WTC11 (cell line): ENCODE results near the gene SMIM22. TPM values are rescaled to one million over a fixed set of nuclear protein-coding genes. Genes with fewer than 3 reads are reported as not detected.

ENCODE experiments used
- ATAC-seq: fragments of 200-7000 bp; cut with Tn5 transposase; 2 replicates; pipeline ENCODE4 v1.10.0; 2021; ENCODE audit warnings: mild to moderate bottlenecking, moderate library complexity
- CTCF ChIA-PET: fragments of 300-600 bp; sonication (Branson Sonifier 250); formaldehyde crosslinking; loops from one replicate; lab custom pipeline; 2021; ENCODE audit warnings: antibody characterized with exemption; lab: Charles Lee
- POLR2A ChIA-PET: fragments of 350-600 bp; sonication (Branson Sonifier 250); formaldehyde crosslinking; loops from one replicate; lab custom pipeline; 2021; ENCODE audit warnings: antibody characterized with exemption; lab: Charles Lee
- DNase-seq: peaks from one replicate; pipeline ENCODE4 v3.0.0; 2021; ENCODE audit warnings: low spot score
- H3K27ac Mint-ChIP-seq: 2 replicates; pipeline ENCODE4 v1.8.0; 2021; ENCODE audit warnings: mixed read lengths
- H3K27me3 Mint-ChIP-seq: 2 replicates; pipeline ENCODE4 v1.8.0; 2021; ENCODE audit warnings: low read depth, mild to moderate bottlenecking, moderate library complexity, mixed read lengths
- H3K36me3 Mint-ChIP-seq: 2 replicates; pipeline ENCODE4 v1.8.0; 2021; ENCODE audit warnings: mixed read lengths
- H3K4me1 Mint-ChIP-seq: 2 replicates; pipeline ENCODE4 v1.8.0; 2022; ENCODE audit warnings: mixed read lengths
- H3K4me3 Mint-ChIP-seq: 2 replicates; pipeline ENCODE4 v1.8.0; 2021; ENCODE audit warnings: mild to moderate bottlenecking, moderate library complexity, mixed read lengths
- H3K9me3 Mint-ChIP-seq: 2 replicates; pipeline ENCODE4 v1.8.0; 2021; ENCODE audit warnings: mixed read lengths
- CREB1 ChIP-seq: sonication (generic); formaldehyde crosslinking; IDR thresholded peaks from 2 replicates; pipeline ENCODE4 v1.8.0; 2023; ENCODE audit warnings: mild to moderate bottlenecking, missing genetic modification reagents
- ELF4 ChIP-seq: sonication (generic); formaldehyde crosslinking; IDR thresholded peaks from 2 replicates; pipeline ENCODE4 v1.8.1; 2022; ENCODE audit warnings: low read depth, mild to moderate bottlenecking, moderate library complexity, missing genetic modification reagents
- ESRRA ChIP-seq: sonication (generic); formaldehyde crosslinking; IDR thresholded peaks from 2 replicates; pipeline ENCODE4 v1.8.1; 2022; ENCODE audit warnings: mild to moderate bottlenecking, missing genetic modification reagents, borderline replicate concordance
- FOXK1 ChIP-seq: sonication (generic); formaldehyde crosslinking; IDR thresholded peaks from 2 replicates; pipeline ENCODE4 v1.8.0; 2022; ENCODE audit warnings: mild to moderate bottlenecking, moderate library complexity, missing genetic modification reagents
- NFE2L1 ChIP-seq: sonication (generic); formaldehyde crosslinking; IDR thresholded peaks from 2 replicates; pipeline ENCODE4 v1.8.1; 2023; ENCODE audit warnings: missing genetic modification reagents
- NFYB ChIP-seq: sonication (generic); formaldehyde crosslinking; conservative IDR thresholded peaks from 2 replicates; pipeline ENCODE4 v1.8.0; 2022; ENCODE audit warnings: low read depth, missing genetic modification reagents
- SMAD4 ChIP-seq: sonication (generic); formaldehyde crosslinking; IDR thresholded peaks from 2 replicates; pipeline ENCODE4 v1.8.0; 2022; ENCODE audit warnings: mild to moderate bottlenecking, missing genetic modification reagents
- ZNF121 ChIP-seq: sonication (generic); formaldehyde crosslinking; IDR thresholded peaks from 2 replicates; pipeline ENCODE4 v1.8.0; 2023; ENCODE audit warnings: missing genetic modification reagents
- ZNF232 ChIP-seq: sonication (generic); formaldehyde crosslinking; IDR thresholded peaks from 2 replicates; pipeline ENCODE4 v1.8.0; 2022; ENCODE audit warnings: mild to moderate bottlenecking, missing genetic modification reagents
- ZNF423 ChIP-seq: fragments of 250-450 bp; sonication (Bioruptor Pico); IDR thresholded peaks from 2 replicates; pipeline ENCODE4 v2.1.2; 2022; ENCODE audit warnings: mild to moderate bottlenecking, moderate library complexity
- total RNA-seq: library from RNA; stranded (reverse); gene quantifications from 3 replicates; pipeline ENCODE4 v1.2.3, GENCODE V29; 2021
- TF ChIP-seq, protein P1 (sequence below): sonication (generic); formaldehyde crosslinking; IDR thresholded peaks from 2 replicates; pipeline ENCODE4 v1.8.1; 2022; ENCODE audit warnings: low read depth, mild to moderate bottlenecking, moderate library complexity, missing genetic modification reagents, borderline replicate concordance
- TF ChIP-seq, protein P2 (sequence below): fragments of 250-450 bp; sonication (Bioruptor Pico); IDR thresholded peaks from 2 replicates; pipeline ENCODE4 v1.9.0; 2021; ENCODE audit warnings: mild to moderate bottlenecking
- TF ChIP-seq, protein P3 (sequence below): fragments of 250-450 bp; sonication (Bioruptor Pico); IDR thresholded peaks from 2 replicates; pipeline ENCODE4 v1.9.0; 2021; ENCODE audit warnings: mild to moderate bottlenecking, borderline replicate concordance
- TF ChIP-seq, protein P4 (sequence below): sonication (generic); formaldehyde crosslinking; IDR thresholded peaks from 2 replicates; pipeline ENCODE4 v1.8.0; 2023; ENCODE audit warnings: missing genetic modification reagents, mild to moderate bottlenecking, borderline replicate concordance
- TF ChIP-seq, protein P5 (sequence below): sonication (generic); formaldehyde crosslinking; IDR thresholded peaks from 2 replicates; pipeline ENCODE4 v1.8.1; 2023; ENCODE audit warnings: mild to moderate bottlenecking, missing genetic modification reagents, moderate library complexity
- TF ChIP-seq, protein P6 (sequence below): sonication (generic); formaldehyde crosslinking; IDR thresholded peaks from 2 replicates; pipeline ENCODE4 v1.8.1; 2023; ENCODE audit warnings: mild to moderate bottlenecking, moderate library complexity, missing genetic modification reagents

SMIM22 gene
- total RNA-seq, 1 experiment from 2014 or later = not detected

DNA sequence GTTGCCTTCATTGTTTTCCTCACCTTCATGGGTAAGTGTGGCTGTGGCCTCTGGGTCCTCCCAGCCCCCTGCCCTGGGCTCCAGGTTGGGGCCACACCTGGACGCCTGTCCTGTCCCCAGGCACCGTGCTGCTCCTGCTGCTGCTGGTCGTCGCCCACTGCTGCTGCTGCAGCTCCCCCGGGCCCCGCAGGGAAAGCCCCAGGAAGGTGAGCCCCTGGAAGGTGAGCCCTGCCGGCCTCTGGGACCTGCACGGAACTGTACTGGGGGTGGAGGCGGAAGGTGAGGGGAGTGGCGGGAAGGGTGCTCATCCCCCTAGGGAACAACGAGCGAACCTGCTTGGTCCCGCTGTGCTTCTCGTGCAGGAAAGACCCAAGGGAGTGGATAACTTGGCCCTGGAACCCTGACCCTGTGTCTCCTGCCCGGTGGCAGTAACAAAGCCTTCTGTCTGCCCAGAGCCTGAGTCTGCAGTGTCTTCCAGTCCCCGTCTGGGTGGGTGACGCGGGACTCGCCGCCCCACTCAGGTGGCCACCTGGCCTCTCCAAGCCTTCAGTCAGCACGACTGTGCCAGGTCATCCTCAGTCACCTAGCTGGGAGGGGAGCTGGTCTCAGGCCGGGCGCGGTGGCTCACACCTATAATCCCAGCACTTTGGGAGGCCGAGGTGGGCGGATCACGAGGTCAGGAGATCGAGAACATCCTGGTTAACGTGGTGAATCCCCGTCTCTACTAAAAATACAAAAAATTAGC, 831 bp downstream of the SMIM22 start:
- ChIA-PET CTCF (no interaction called here), POLR2A (interaction anchor here (0.6 to 0.7 kb wide), 3 partner anchors 8 to 45 kb away, joined by 3 to 12 read pairs (median 4); no protein-coding TSS in a partner anchor)
- no peak for DNase-seq
- Mint-ChIP-seq H3K36me3 (peaks cover 4% of the 10 kb centered on the region; the same call in 1 of the 2 replicates), H3K9me3 (no peaks in the 10 kb centered on the region), H3K27ac (no peak overlapping the region), H3K4me3 (no peak overlapping the region), H3K4me1 (peaks cover 7% of the 10 kb centered on the region), H3K27me3 (no peaks in the 10 kb centered on the region)
- TF ChIP-seq ELF4 (no peak), CREB1 (CRISPR knock-in tag) (no peak), ZNF423 (no peak), ZNF121 (CRISPR knock-in tag) (no peak), FOXK1 (CRISPR knock-in tag) (no peak), NFYB (CRISPR knock-in tag) (no peak), NFE2L1 (CRISPR knock-in tag) (no peak), ESRRA (CRISPR knock-in tag) (no peak), SMAD4 (no peak), ZNF232 (CRISPR knock-in tag) (no peak)
- TF ChIP-seq, protein P1, sequence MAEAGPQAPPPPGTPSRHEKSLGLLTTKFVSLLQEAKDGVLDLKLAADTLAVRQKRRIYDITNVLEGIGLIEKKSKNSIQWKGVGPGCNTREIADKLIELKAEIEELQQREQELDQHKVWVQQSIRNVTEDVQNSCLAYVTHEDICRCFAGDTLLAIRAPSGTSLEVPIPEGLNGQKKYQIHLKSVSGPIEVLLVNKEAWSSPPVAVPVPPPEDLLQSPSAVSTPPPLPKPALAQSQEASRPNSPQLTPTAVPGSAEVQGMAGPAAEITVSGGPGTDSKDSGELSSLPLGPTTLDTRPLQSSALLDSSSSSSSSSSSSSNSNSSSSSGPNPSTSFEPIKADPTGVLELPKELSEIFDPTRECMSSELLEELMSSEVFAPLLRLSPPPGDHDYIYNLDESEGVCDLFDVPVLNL (CRISPR knock-in tag) = no peak
- TF ChIP-seq, protein P2, sequence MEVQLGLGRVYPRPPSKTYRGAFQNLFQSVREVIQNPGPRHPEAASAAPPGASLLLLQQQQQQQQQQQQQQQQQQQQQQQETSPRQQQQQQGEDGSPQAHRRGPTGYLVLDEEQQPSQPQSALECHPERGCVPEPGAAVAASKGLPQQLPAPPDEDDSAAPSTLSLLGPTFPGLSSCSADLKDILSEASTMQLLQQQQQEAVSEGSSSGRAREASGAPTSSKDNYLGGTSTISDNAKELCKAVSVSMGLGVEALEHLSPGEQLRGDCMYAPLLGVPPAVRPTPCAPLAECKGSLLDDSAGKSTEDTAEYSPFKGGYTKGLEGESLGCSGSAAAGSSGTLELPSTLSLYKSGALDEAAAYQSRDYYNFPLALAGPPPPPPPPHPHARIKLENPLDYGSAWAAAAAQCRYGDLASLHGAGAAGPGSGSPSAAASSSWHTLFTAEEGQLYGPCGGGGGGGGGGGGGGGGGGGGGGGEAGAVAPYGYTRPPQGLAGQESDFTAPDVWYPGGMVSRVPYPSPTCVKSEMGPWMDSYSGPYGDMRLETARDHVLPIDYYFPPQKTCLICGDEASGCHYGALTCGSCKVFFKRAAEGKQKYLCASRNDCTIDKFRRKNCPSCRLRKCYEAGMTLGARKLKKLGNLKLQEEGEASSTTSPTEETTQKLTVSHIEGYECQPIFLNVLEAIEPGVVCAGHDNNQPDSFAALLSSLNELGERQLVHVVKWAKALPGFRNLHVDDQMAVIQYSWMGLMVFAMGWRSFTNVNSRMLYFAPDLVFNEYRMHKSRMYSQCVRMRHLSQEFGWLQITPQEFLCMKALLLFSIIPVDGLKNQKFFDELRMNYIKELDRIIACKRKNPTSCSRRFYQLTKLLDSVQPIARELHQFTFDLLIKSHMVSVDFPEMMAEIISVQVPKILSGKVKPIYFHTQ (CRISPR knock-in tag) = no peak
- TF ChIP-seq, protein P3, sequence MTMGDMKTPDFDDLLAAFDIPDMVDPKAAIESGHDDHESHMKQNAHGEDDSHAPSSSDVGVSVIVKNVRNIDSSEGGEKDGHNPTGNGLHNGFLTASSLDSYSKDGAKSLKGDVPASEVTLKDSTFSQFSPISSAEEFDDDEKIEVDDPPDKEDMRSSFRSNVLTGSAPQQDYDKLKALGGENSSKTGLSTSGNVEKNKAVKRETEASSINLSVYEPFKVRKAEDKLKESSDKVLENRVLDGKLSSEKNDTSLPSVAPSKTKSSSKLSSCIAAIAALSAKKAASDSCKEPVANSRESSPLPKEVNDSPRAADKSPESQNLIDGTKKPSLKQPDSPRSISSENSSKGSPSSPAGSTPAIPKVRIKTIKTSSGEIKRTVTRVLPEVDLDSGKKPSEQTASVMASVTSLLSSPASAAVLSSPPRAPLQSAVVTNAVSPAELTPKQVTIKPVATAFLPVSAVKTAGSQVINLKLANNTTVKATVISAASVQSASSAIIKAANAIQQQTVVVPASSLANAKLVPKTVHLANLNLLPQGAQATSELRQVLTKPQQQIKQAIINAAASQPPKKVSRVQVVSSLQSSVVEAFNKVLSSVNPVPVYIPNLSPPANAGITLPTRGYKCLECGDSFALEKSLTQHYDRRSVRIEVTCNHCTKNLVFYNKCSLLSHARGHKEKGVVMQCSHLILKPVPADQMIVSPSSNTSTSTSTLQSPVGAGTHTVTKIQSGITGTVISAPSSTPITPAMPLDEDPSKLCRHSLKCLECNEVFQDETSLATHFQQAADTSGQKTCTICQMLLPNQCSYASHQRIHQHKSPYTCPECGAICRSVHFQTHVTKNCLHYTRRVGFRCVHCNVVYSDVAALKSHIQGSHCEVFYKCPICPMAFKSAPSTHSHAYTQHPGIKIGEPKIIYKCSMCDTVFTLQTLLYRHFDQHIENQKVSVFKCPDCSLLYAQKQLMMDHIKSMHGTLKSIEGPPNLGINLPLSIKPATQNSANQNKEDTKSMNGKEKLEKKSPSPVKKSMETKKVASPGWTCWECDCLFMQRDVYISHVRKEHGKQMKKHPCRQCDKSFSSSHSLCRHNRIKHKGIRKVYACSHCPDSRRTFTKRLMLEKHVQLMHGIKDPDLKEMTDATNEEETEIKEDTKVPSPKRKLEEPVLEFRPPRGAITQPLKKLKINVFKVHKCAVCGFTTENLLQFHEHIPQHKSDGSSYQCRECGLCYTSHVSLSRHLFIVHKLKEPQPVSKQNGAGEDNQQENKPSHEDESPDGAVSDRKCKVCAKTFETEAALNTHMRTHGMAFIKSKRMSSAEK (CRISPR knock-in tag) = no peak
- TF ChIP-seq, protein P4, sequence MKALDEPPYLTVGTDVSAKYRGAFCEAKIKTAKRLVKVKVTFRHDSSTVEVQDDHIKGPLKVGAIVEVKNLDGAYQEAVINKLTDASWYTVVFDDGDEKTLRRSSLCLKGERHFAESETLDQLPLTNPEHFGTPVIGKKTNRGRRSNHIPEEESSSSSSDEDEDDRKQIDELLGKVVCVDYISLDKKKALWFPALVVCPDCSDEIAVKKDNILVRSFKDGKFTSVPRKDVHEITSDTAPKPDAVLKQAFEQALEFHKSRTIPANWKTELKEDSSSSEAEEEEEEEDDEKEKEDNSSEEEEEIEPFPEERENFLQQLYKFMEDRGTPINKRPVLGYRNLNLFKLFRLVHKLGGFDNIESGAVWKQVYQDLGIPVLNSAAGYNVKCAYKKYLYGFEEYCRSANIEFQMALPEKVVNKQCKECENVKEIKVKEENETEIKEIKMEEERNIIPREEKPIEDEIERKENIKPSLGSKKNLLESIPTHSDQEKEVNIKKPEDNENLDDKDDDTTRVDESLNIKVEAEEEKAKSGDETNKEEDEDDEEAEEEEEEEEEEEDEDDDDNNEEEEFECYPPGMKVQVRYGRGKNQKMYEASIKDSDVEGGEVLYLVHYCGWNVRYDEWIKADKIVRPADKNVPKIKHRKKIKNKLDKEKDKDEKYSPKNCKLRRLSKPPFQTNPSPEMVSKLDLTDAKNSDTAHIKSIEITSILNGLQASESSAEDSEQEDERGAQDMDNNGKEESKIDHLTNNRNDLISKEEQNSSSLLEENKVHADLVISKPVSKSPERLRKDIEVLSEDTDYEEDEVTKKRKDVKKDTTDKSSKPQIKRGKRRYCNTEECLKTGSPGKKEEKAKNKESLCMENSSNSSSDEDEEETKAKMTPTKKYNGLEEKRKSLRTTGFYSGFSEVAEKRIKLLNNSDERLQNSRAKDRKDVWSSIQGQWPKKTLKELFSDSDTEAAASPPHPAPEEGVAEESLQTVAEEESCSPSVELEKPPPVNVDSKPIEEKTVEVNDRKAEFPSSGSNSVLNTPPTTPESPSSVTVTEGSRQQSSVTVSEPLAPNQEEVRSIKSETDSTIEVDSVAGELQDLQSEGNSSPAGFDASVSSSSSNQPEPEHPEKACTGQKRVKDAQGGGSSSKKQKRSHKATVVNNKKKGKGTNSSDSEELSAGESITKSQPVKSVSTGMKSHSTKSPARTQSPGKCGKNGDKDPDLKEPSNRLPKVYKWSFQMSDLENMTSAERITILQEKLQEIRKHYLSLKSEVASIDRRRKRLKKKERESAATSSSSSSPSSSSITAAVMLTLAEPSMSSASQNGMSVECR (CRISPR knock-in tag) = no peak
- TF ChIP-seq, protein P5, sequence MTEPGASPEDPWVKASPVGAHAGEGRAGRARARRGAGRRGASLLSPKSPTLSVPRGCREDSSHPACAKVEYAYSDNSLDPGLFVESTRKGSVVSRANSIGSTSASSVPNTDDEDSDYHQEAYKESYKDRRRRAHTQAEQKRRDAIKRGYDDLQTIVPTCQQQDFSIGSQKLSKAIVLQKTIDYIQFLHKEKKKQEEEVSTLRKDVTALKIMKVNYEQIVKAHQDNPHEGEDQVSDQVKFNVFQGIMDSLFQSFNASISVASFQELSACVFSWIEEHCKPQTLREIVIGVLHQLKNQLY = no peak
- TF ChIP-seq, protein P6, sequence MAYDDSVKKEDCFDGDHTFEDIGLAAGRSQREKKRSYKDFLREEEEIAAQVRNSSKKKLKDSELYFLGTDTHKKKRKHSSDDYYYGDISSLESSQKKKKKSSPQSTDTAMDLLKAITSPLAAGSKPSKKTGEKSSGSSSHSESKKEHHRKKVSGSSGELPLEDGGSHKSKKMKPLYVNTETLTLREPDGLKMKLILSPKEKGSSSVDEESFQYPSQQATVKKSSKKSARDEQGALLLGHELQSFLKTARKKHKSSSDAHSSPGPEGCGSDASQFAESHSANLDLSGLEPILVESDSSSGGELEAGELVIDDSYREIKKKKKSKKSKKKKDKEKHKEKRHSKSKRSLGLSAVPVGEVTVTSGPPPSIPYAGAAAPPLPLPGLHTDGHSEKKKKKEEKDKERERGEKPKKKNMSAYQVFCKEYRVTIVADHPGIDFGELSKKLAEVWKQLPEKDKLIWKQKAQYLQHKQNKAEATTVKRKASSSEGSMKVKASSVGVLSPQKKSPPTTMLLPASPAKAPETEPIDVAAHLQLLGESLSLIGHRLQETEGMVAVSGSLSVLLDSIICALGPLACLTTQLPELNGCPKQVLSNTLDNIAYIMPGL (CRISPR knock-in tag) = no peak
- ATAC-seq = no peak
